SK-N-SH (cell line): ENCODE results near the gene MUCL1. TPM values are rescaled to one million over a fixed set of nuclear protein-coding genes. Genes with fewer than 3 reads are reported as not detected.

ENCODE experiments used
- CTCF ChIA-PET: fragments of 300-600, 350-600 bp; formaldehyde crosslinking; extraction: SDS; loops from one replicate; lab custom pipeline; 2021; lab: Yijun Ruan, JAX
- POLR2A ChIA-PET: fragments of 350-600 bp; sonication (Branson Sonifier 250); formaldehyde crosslinking; extraction: SDS; loops from one replicate; lab custom pipeline; 2020; ENCODE audit warnings: antibody characterized with exemption, inconsistent platforms; lab: Yijun Ruan, JAX
- DNase-seq: peaks from one replicate; pipeline ENCODE4 v3.0.0; 2012
- H2AFZ ChIP-seq: fragments of 200-600 bp; sonication (generic); 2 replicates; pipeline ENCODE4 v1.8.1; 2016; ENCODE audit warnings: antibody characterized with exemption, mild to moderate bottlenecking, low read depth
- H3F3A ChIP-seq: fragments of 200-600 bp; sonication (generic); replicated peaks from 2 replicates; pipeline ENCODE3; 2016; ENCODE audit warnings: antibody characterized with exemption, mild to moderate bottlenecking; ENCODE audit not compliant: insufficient read depth
- H3K27ac ChIP-seq, 2 experiments: fragments of 200-500 bp in 1 of 2; fragments of 200-600 bp in 1 of 2; sonication (Bioruptor generic) in 1 of 2; sonication (generic), shearing (Covaris generic) in 1 of 2; 2 replicates each; pipeline versions ENCODE4 v1.5.1 to v1.6.1; 2014 to 2016; ENCODE audit warnings: low read depth in 2 of 2, inconsistent platforms in 1 of 2, low read length in 1 of 2, mild to moderate bottlenecking in 1 of 2, mixed read lengths in 1 of 2
- H3K27me3 ChIP-seq: fragments of 200-600 bp; sonication (generic), shearing (Covaris generic); 2 replicates; pipeline ENCODE4 v1.6.1; 2016; ENCODE audit warnings: mixed run types; ENCODE audit not compliant: insufficient read depth
- H3K36me3 ChIP-seq, 2 experiments: fragments of 200-500 bp in 1 of 2; fragments of 200-600 bp in 1 of 2; sonication (Bioruptor generic) in 1 of 2; sonication (generic) in 1 of 2; replicated peaks in 1 of 2; 2 replicates each; pipeline versions ENCODE3 to v1.5.1; 2014 to 2016; ENCODE audit warnings: low read length in 1 of 2, mild to moderate bottlenecking in 1 of 2; ENCODE audit not compliant: insufficient read depth in 2 of 2, control insufficient read depth in 1 of 2
- H3K4me1 ChIP-seq, 2 experiments: fragments of 200-500 bp in 1 of 2; fragments of 200-600 bp in 1 of 2; sonication (Bioruptor generic) in 1 of 2; sonication (generic), shearing (Covaris generic) in 1 of 2; 2 replicates each; pipeline versions ENCODE4 v1.5.1 to v1.6.1; 2014 to 2016; ENCODE audit warnings: low read depth in 1 of 2, low read length in 1 of 2, mixed run types in 1 of 2; ENCODE audit not compliant: insufficient read depth in 2 of 2, control insufficient read depth in 1 of 2
- H3K4me2 ChIP-seq: fragments of 200-600 bp; sonication (generic), shearing (Covaris generic); 2 replicates; pipeline ENCODE4 v1.6.1; 2017; ENCODE audit warnings: mixed run types
- H3K4me3 ChIP-seq, 2 experiments: fragments of 200-500 bp in 1 of 2; fragments of 200-600 bp in 1 of 2; sonication (Bioruptor generic) in 1 of 2; sonication (generic), shearing (Covaris generic) in 1 of 2; 2 replicates each; pipeline versions ENCODE4 v1.5.1 to v1.8.1; 2014 to 2016; ENCODE audit warnings: low read depth in 2 of 2, inconsistent platforms in 1 of 2, low read length in 1 of 2, mild to moderate bottlenecking in 1 of 2, mixed read lengths in 1 of 2, moderate library complexity in 1 of 2
- H3K79me2 ChIP-seq: fragments of 200-600 bp; sonication (generic); 2 replicates; pipeline ENCODE4 v1.8.1; 2017; ENCODE audit warnings: mild to moderate bottlenecking; ENCODE audit not compliant: insufficient read depth
- H3K9ac ChIP-seq: fragments of 200-600 bp; sonication (generic); 2 replicates; pipeline ENCODE4 v1.6.1; 2017; ENCODE audit warnings: mixed run types
- H3K9me2 ChIP-seq: fragments of 200-600 bp; sonication (generic); 2 replicates; pipeline ENCODE4 v1.6.1; 2017; ENCODE audit warnings: mixed run types
- H3K9me3 ChIP-seq: fragments of 200-600 bp; sonication (generic); 2 replicates; pipeline ENCODE4 v1.6.1; 2017; ENCODE audit warnings: mixed run types, mild to moderate bottlenecking, moderate library complexity
- H4K20me1 ChIP-seq: fragments of 200-600 bp; sonication (generic); 2 replicates; pipeline ENCODE4 v1.6.1; 2017; ENCODE audit warnings: mild to moderate bottlenecking, mixed run types; ENCODE audit not compliant: insufficient read depth
- ELF1 ChIP-seq: IDR thresholded peaks from 2 replicates; pipeline ENCODE4 v1.4.0; 2012
- EP300 ChIP-seq, 2 experiments: IDR thresholded peaks; 2 replicates each; pipeline versions ENCODE4 v1.4.0 to v1.6.1; 2012; ENCODE audit warnings: borderline replicate concordance in 1 of 2, low read depth in 1 of 2, low read length in 1 of 2
- EZH2phosphoT487 ChIP-seq: fragments of 200-600 bp; sonication (generic); IDR thresholded peaks from 2 replicates; pipeline ENCODE4 v1.6.1; 2017; ENCODE audit warnings: low read depth, mixed run types, mild to moderate bottlenecking, antibody characterized with exemption, moderate library complexity, borderline replicate concordance
- FOSL2 ChIP-seq: IDR thresholded peaks from 2 replicates; pipeline ENCODE4 v1.4.0; 2012; ENCODE audit warnings: low read depth, mild to moderate bottlenecking, moderate library complexity, borderline replicate concordance
- FOXM1 ChIP-seq: IDR thresholded peaks from 2 replicates; pipeline ENCODE4 v1.4.0; 2012; ENCODE audit warnings: low read depth, mild to moderate bottlenecking
- GABPA ChIP-seq: IDR thresholded peaks from 2 replicates; pipeline ENCODE4 v1.4.0; 2012; ENCODE audit warnings: low read depth, mild to moderate bottlenecking
- GATA2 ChIP-seq: sonication (generic); formaldehyde crosslinking; IDR thresholded peaks from 2 replicates; pipeline ENCODE4 v1.5.0; 2020; ENCODE audit warnings: mild to moderate bottlenecking, missing genetic modification reagents
- IRF3 ChIP-seq: fragments of 150-350 bp; IDR thresholded peaks from 2 replicates; pipeline ENCODE4 v1.6.1; 2016; ENCODE audit warnings: mild to moderate bottlenecking, low read depth, low read length
- JUND ChIP-seq: IDR thresholded peaks from 2 replicates; pipeline ENCODE4 v1.4.0; 2012
- MAX ChIP-seq: IDR thresholded peaks from 2 replicates; pipeline ENCODE4 v1.4.0; 2012; ENCODE audit warnings: low read depth
- MXI1 ChIP-seq: IDR thresholded peaks from 2 replicates; pipeline ENCODE4 v1.6.1; 2012; ENCODE audit warnings: mild to moderate bottlenecking, low read depth, low read length, improper control_type of control experiment
- NFIC ChIP-seq: IDR thresholded peaks from 2 replicates; pipeline ENCODE4 v1.4.0; 2012; ENCODE audit warnings: borderline replicate concordance
- NRF1 ChIP-seq: IDR thresholded peaks from 2 replicates; pipeline ENCODE4 v1.6.1; 2012; ENCODE audit warnings: low read depth, mild to moderate bottlenecking, low read length
- RAD21 ChIP-seq: IDR thresholded peaks from 2 replicates; pipeline ENCODE4 v1.6.1; 2012; ENCODE audit warnings: mild to moderate bottlenecking, low read length
- SMC3 ChIP-seq: IDR thresholded peaks from 2 replicates; pipeline ENCODE4 v1.6.1; 2012; ENCODE audit warnings: low read depth, low read length, improper control_type of control experiment
- TEAD4 ChIP-seq: IDR thresholded peaks from 2 replicates; pipeline ENCODE4 v1.4.0; 2012; ENCODE audit warnings: mild to moderate bottlenecking, borderline replicate concordance; ENCODE audit not compliant: insufficient read depth
- YY1 ChIP-seq: IDR thresholded peaks from 2 replicates; pipeline ENCODE4 v1.4.0; 2012; ENCODE audit warnings: low read depth, mild to moderate bottlenecking
- WGBS: methylation state at CpG from one replicate; pipeline ENCODE4 v1.1.6; 2017; ENCODE audit warnings: low lambda C conversion rate; 5-methylcytosine and 5-hydroxymethylcytosine counted together
- polyA plus RNA-seq, 3 experiments: library from polyadenylated mRNA; depleted of rRNA; stranded (reverse); fragments of >200 nt; gene quantifications; 2 replicates each; pipeline ENCODE4 v1.2.3, GENCODE V29; 2012
- TF ChIP-seq, protein P1 (sequence below): IDR thresholded peaks from 2 replicates; pipeline ENCODE4 v1.6.1; 2012; ENCODE audit warnings: mild to moderate bottlenecking, low read depth, low read length, moderate library complexity
- TF ChIP-seq, protein P2 (sequence below): fragments of 150-350 bp; IDR thresholded peaks from 2 replicates; pipeline ENCODE4 v1.6.1; 2017; ENCODE audit warnings: antibody characterized with exemption, low read length, low read depth, borderline replicate concordance

Gene MUCL1
- polyA plus RNA-seq, 1 of the 3 experiments (the other 2 are of a cell fraction), result not detected

DNA sequence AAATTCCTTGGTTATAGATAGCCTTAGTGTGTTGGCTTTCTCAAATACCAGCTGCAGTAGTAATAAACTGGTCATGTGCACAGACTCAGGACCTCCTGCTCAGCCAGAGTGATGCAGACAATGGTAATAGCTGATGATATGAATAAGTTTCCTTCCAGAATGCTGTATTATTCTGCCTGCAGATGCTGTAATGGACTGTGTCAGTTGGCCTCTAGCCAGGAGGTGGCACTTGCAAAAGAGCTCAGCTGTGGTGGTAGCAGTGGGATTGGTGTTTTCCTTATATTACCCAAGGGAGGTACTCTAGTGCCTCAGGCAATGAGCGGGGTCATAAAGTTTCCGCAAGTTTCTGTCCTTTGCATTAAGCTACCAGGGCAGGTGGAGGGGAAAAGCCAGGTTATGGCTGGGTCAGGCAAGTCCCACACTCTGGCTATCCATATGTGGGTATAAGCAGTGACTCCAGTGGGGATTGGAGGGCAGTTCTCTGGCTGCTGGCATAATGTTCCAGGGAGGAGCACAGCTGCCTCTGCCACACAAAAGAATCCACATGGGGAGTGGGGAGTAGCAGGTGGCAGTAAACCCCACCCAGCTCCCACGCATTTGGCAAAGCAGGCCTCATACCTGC lies 14.0 kb upstream of the MUCL1 start:
- CTCF ChIA-PET, result no interaction called here
- Histone ChIP-seq H3K4me3 (no peak overlapping the region), H3K27ac (no peak overlapping the region), H3K4me2 (no peak overlapping the region), H3K9me3 (no peaks in the 10 kb centered on the region), H3F3A (no peaks in the 10 kb centered on the region), H4K20me1 (no peaks in the 10 kb centered on the region), H3K9ac (no peak overlapping the region), H3K36me3 (no peaks in the 10 kb centered on the region), H3K27me3 (no peaks in the 10 kb centered on the region), H2AFZ (no peak overlapping the region), H3K79me2 (no peaks in the 10 kb centered on the region; the same call in 1 of the 2 replicates), H3K9me2 (no peaks in the 10 kb centered on the region), H3K4me1 (no peaks in the 10 kb centered on the region)
- POLR2A ChIA-PET, result no interaction called here
- WGBS, result 5% methylated on average over 3 of the region's 3 CpGs
- DNase-seq, result no peak
- TF ChIP-seq JUND (no peak), SMC3 (no peak), EP300 (IDR thresholded peaks at IDR 0.05; ENCODE audit: borderline replicate concordance in 1 of 2, low read depth in 1 of 2, low read length in 1 of 2) (no peak), GABPA (no peak), MXI1 (no peak), NFIC (no peak), ELF1 (no peak), FOSL2 (no peak), GATA2 (CRISPR knock-in tag) (no peak), RAD21 (no peak), NRF1 (no peak), MAX (no peak), TEAD4 (no peak), YY1 (no peak), IRF3 (no peak), EZH2phosphoT487 (no peak), FOXM1 (no peak)
- TF ChIP-seq, protein P1, sequence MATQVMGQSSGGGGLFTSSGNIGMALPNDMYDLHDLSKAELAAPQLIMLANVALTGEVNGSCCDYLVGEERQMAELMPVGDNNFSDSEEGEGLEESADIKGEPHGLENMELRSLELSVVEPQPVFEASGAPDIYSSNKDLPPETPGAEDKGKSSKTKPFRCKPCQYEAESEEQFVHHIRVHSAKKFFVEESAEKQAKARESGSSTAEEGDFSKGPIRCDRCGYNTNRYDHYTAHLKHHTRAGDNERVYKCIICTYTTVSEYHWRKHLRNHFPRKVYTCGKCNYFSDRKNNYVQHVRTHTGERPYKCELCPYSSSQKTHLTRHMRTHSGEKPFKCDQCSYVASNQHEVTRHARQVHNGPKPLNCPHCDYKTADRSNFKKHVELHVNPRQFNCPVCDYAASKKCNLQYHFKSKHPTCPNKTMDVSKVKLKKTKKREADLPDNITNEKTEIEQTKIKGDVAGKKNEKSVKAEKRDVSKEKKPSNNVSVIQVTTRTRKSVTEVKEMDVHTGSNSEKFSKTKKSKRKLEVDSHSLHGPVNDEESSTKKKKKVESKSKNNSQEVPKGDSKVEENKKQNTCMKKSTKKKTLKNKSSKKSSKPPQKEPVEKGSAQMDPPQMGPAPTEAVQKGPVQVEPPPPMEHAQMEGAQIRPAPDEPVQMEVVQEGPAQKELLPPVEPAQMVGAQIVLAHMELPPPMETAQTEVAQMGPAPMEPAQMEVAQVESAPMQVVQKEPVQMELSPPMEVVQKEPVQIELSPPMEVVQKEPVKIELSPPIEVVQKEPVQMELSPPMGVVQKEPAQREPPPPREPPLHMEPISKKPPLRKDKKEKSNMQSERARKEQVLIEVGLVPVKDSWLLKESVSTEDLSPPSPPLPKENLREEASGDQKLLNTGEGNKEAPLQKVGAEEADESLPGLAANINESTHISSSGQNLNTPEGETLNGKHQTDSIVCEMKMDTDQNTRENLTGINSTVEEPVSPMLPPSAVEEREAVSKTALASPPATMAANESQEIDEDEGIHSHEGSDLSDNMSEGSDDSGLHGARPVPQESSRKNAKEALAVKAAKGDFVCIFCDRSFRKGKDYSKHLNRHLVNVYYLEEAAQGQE, result no peak
- TF ChIP-seq, protein P2, sequence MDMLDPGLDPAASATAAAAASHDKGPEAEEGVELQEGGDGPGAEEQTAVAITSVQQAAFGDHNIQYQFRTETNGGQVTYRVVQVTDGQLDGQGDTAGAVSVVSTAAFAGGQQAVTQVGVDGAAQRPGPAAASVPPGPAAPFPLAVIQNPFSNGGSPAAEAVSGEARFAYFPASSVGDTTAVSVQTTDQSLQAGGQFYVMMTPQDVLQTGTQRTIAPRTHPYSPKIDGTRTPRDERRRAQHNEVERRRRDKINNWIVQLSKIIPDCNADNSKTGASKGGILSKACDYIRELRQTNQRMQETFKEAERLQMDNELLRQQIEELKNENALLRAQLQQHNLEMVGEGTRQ, result no peak
